Lung (tissue), 12 donors: Measurements from ENCODE around the gene RASGRF2. TPM values are rescaled to one million over a fixed set of nuclear protein-coding genes. Genes with fewer than 3 reads are reported as not detected.

ENCODE experiments used
- ATAC-seq: fragments of 200-7000 bp; cut with Tn5 transposase; one replicate; pipeline ENCODE4 v1.9.1; 2020; ENCODE audit warnings: moderate number of reproducible peaks; ENCODE audit not compliant: insufficient read depth, low FRiP score
- DNase-seq, 3 donors: peaks; one replicate each; pipeline ENCODE4 v3.0.0-alpha.2; 2013 to 2017
- H3K27ac ChIP-seq, 2 donors: one replicate each; pipeline ENCODE4 v1.5.1; 2013; ENCODE audit warnings: mild to moderate bottlenecking in 2 of 2, moderate library complexity in 2 of 2, control low read depth in 1 of 2, inconsistent platforms in 1 of 2, low read depth in 1 of 2, low read length in 1 of 2
- H3K27me3 ChIP-seq, 3 donors: one replicate each; pipeline ENCODE4 v1.5.1; 2013; ENCODE audit warnings: low read length in 2 of 3; ENCODE audit not compliant: control insufficient read depth in 3 of 3, insufficient read depth in 3 of 3
- H3K36me3 ChIP-seq, 4 donors: one replicate each; pipeline ENCODE4 v1.5.1; 2013; ENCODE audit warnings: low read length in 4 of 4, mild to moderate bottlenecking in 1 of 4, moderate library complexity in 1 of 4; ENCODE audit not compliant: control insufficient read depth in 4 of 4, insufficient read depth in 4 of 4
- H3K4me1 ChIP-seq, 5 donors: one replicate each; pipeline ENCODE4 v1.5.1; 2013; ENCODE audit warnings: low read length in 5 of 5, mild to moderate bottlenecking in 2 of 5, moderate library complexity in 1 of 5; ENCODE audit not compliant: control insufficient read depth in 5 of 5, insufficient read depth in 5 of 5
- H3K4me3 ChIP-seq: one replicate; pipeline ENCODE4 v1.5.1; 2013; ENCODE audit warnings: mild to moderate bottlenecking, control low read depth, moderate library complexity
- H3K9ac ChIP-seq, 2 donors: one replicate each; pipeline ENCODE4 v1.5.1; 2013; ENCODE audit warnings: low read length in 2 of 2, control low read depth in 1 of 2; ENCODE audit not compliant: insufficient read depth in 1 of 2
- H3K9me3 ChIP-seq, 4 donors: one replicate each; pipeline ENCODE4 v1.5.1; 2013; ENCODE audit warnings: low read length in 3 of 4, mild to moderate bottlenecking in 1 of 4, moderate library complexity in 1 of 4; ENCODE audit not compliant: control insufficient read depth in 4 of 4, insufficient read depth in 3 of 4
- WGBS, 2 donors: extraction: QIAGEN DNeasy Blood & Tissue Kit; methylation state at CpG; one replicate each; pipeline ENCODE4 v1.1.7; 2013; 5-methylcytosine and 5-hydroxymethylcytosine counted together
- polyA plus RNA-seq, 2 donors: library from polyadenylated mRNA; stranded (reverse); fragments of 200-250 nt; gene quantifications; one replicate each; pipeline ENCODE4 v1.2.1, GENCODE V29; 2013
- total RNA-seq, 2 donors: library from RNA; depleted of rRNA in 1 of 2; stranded (reverse); fragments of >200 nt in 1 of 2; gene quantifications; one replicate each; pipeline ENCODE4 v1.2.1, GENCODE V29; 2014 to 2021
- TF ChIP-seq, protein P1 (sequence below): IDR thresholded peaks from 2 replicates; pipeline ENCODE4 v1.5.1; 2012; ENCODE audit warnings: mild to moderate bottlenecking; ENCODE audit errors: control extremely low read depth, extremely low read depth
- donor health status: control.
- donor health status: control.
- donor health status: Bipolar disorder and iron deficiency.
- donor health status: healthy.
- donor health status: DM: yes; HTN: yes; CAD: no.

Gene RASGRF2
- total and polyA plus RNA-seq, 4 donors = 1.0 to 12.0 (median 2.7) TPM

DNA sequence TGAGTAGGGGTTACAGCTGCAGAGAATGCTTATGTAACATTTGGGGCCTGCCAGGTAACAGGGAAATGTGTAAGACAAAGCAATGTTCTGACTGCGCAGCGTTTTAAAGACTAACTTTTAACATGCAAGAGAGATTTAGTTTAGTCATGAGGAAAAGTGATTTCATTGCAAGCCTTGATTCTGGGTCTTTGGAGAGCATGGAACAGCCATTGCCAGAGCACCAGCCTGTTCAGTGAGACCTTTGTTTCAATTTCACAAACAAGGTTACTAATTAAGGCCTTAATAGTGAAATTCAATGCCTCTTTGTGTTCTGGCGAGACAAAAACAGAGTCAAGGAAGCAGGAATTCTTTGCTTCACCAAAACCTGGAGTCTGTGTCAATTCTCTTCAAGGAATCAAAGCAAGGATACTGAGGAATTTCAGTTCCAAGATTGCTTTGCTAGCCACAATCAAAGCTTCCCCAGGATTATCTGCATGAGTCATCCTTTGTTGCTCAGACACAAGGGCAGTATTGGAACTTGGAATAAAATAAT, 287.3 kb downstream of the RASGRF2 start:
- H3K27ac ChIP-seq = peak overlapping the region in 1 of 2 donors; percentile 54
- H3K4me1 ChIP-seq = peaks cover 0 to 38% (median 0%) of the 10 kb centered on the region in 5 donors
- peaks cover 0 to 7% (median 5%) of the 10 kb centered on the region in 4 donors for H3K36me3 ChIP-seq
- ATAC-seq (no peak), DNase-seq (no peak)
- WGBS, 2 donors = 86 to 97% methylated on average over 3 of the region's 3 CpGs
- no peak overlapping the region for H3K9ac ChIP-seq
- peaks cover 0 to 2% (median 0%) of the 10 kb centered on the region in 4 donors for H3K9me3 ChIP-seq
- no peak overlapping the region for H3K4me3 ChIP-seq
- H3K27me3 ChIP-seq = no peaks in the 10 kb centered on the region
- TF ChIP-seq, protein P1, sequence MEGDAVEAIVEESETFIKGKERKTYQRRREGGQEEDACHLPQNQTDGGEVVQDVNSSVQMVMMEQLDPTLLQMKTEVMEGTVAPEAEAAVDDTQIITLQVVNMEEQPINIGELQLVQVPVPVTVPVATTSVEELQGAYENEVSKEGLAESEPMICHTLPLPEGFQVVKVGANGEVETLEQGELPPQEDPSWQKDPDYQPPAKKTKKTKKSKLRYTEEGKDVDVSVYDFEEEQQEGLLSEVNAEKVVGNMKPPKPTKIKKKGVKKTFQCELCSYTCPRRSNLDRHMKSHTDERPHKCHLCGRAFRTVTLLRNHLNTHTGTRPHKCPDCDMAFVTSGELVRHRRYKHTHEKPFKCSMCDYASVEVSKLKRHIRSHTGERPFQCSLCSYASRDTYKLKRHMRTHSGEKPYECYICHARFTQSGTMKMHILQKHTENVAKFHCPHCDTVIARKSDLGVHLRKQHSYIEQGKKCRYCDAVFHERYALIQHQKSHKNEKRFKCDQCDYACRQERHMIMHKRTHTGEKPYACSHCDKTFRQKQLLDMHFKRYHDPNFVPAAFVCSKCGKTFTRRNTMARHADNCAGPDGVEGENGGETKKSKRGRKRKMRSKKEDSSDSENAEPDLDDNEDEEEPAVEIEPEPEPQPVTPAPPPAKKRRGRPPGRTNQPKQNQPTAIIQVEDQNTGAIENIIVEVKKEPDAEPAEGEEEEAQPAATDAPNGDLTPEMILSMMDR = no peak

DNA sequence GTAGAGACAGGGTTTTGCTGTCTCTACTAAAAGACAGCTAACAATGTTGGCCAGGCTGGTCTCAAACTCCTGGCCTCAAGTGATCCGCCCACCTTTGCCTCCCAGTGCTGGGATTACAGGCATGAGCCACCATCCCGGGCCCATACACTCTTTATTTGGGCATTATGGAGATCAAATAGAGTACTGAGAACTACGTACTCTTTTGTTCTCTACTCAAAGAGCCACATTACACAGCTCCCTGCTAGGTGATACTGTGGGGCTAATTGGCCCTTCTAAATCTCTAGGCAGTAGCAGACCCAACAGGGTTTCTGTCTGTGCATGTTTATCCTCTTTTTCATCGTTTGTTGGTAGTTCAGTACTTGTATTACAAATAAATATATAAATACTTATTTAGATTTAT, 289.1 kb downstream of the RASGRF2 start:
- no peak overlapping the region for H3K4me3 ChIP-seq

DNA sequence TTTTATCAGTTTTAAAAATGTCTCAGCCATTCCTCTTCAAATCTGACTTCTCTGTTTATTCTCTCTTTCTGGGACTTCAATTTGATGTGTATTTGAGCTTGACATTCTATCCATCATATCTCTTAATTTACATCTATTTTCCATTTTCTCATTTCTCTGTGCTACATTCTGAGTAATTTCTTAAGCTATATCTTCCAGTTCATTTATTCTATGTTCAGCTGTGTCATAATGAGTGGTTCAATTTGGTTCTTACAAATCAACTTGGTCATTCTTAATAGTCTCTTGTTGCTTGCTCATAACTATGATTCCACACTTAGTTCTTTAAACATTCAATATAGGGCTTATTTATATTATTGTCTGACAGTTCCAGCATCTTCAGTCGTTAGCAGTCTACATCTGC, 289.8 kb downstream of the RASGRF2 start:
- H3K9ac ChIP-seq = no peak overlapping the region
- H3K36me3 ChIP-seq = peaks cover 0 to 11% (median 6%) of the 10 kb centered on the region in 4 donors
- TF ChIP-seq, protein P1 = no peak
- H3K4me1 ChIP-seq = peaks cover 0 to 29% (median 0%) of the 10 kb centered on the region in 5 donors
- peaks cover 0 to 2% (median 0%) of the 10 kb centered on the region in 4 donors for H3K9me3 ChIP-seq
- no peaks in the 10 kb centered on the region for H3K27me3 ChIP-seq
- no peak for DNase-seq
- ATAC-seq = no peak
- WGBS, 2 donors = 92% methylated on average over 1 of the region's 1 CpG
- no peak overlapping the region for H3K27ac ChIP-seq
- H3K4me3 ChIP-seq = no peak overlapping the region

More for the DNA sequence above, 289.1 kb downstream of the RASGRF2 start:
- 93 to 94% methylated on average over 4 of the region's 4 CpGs for WGBS, 2 donors
- Histone ChIP-seq H3K27me3 (no peaks in the 10 kb centered on the region), H3K36me3 (peaks cover 0 to 11% (median 6%) of the 10 kb centered on the region in 4 donors), H3K27ac (peak overlapping the region in 1 of 2 donors; percentile 23), H3K4me1 (peaks cover 0 to 29% (median 0%) of the 10 kb centered on the region in 5 donors), H3K9ac (no peak overlapping the region), H3K9me3 (peaks cover 0 to 2% (median 0%) of the 10 kb centered on the region in 4 donors)
- ATAC-seq (no peak), DNase-seq (no peak)
- TF ChIP-seq, protein P1 = no peak
